Activated CD4-positive, alpha-beta T cell treated with anti-CD3 and anti-CD28 coated beads, Interleukin-2, amount 50 U/mL, for 1 hour (primary cell): Measurements from ENCODE around the gene SYNPO.

Experiments used
- DNase-seq: peaks from one replicate; pipeline ENCODE4 v3.0.0-alpha.2; 2020

SYNPO gene, protein sequence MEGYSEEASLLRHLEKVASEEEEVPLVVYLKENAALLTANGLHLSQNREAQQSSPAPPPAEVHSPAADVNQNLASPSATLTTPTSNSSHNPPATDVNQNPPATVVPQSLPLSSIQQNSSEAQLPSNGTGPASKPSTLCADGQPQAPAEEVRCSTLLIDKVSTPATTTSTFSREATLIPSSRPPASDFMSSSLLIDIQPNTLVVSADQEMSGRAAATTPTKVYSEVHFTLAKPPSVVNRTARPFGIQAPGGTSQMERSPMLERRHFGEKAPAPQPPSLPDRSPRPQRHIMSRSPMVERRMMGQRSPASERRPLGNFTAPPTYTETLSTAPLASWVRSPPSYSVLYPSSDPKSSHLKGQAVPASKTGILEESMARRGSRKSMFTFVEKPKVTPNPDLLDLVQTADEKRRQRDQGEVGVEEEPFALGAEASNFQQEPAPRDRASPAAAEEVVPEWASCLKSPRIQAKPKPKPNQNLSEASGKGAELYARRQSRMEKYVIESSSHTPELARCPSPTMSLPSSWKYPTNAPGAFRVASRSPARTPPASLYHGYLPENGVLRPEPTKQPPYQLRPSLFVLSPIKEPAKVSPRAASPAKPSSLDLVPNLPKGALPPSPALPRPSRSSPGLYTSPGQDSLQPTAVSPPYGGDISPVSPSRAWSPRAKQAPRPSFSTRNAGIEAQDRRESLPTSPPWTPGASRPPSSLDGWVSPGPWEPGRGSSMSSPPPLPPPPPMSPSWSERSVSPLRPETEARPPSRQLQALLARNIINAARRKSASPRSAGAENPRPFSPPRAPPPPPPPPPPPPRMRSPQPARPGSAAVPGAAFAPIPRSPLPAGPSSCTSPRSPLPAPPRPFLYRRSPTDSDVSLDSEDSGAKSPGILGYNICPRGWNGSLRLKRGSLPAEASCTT

DNA sequence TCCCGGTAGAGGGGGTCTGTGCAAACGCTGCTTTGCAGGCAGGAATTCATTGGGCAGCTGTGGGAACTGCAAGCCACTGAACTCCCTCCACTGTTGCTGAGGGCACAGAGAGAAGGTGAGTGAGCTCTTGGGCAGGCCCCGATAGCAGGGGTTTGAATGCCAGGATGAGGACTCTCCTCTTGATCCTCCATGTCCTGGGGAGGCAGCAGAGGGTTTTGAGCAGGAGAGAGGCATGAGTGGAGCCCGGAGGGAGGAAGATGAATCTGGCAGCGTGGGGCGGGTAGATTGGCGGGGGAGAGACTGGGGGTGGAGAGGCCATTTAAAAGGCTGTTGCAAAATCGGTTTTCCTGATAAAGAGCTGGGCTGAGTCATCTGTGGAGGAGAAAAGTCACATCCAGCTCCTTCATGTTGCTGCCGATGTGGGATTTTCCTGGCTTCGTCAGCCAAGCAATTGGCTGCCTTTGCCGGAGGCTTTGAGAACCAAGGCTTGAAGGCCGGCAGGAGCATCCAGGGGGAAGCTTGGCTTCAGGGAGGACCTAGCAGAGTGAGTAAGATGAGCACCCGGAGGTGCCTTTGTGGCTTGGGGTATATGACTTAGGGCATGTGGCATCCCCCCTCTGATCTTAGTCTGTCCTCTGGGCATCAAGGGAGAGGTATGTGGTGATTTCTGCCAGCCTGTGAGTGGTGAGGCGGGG, at the start of gene SYNPO:
SYNPO (plus strand) TSS at position 350 of the 695 bp plus-strand sequence. CDS start 7,616 bp downstream, outside the sequence.
- no peak for DNase-seq

DNA sequence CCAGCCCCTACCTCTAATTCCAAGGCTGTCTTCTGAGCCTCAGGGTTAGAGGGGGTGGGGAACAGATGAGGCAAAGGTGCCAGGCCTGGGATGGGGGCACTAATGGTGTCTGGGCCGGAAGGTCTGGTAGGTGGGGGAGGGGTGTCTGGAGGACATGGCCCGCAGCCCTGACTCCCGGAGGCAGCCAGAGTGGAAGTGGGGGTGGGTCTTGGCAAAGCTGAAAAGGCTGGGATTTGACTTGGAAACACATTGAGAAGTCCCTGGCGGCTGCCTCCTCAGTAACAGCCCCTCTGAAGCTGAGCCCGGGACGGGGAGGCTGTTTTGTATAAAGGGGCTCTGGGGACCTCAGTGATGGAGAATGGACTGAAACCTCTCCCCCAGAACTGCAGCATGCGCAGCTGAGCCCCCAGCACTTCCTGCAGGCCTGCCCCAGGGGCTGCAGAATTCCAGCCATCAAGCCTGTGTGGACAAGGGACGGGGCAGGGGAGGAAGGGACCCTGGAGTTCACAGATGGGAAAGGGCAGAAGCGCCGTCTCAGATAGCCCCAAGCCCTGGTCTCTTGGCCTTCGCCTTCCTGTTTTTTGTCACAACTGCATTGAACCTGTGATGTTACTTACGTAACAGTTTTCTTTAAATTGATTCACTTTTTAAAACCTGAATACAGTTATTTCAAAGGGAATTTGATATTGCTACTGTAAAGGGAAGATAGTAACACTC, 49.3 kb upstream of the SYNPO start:
- DNase-seq = no peak

DNA sequence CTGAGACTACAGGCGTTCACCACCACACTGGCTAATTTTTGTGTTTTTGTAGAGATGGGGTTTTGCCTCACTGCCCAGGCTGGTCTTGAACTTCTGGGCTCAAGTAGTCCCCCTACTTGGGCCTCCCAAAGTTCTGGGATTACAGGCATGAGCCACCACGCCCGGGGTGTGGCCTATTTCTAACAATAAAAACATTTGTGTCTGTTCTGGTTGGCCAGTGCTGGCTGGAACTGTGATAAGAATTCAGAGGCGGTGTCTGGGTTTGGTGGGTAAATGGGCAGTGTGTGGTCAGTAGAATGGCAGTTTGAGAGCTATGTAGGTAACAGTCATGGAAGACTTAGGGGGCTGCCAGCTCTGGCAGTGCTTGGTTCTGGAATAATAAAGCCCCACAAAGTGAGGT, 46.9 kb upstream of the SYNPO start:
- DNase-seq = no peak

DNA sequence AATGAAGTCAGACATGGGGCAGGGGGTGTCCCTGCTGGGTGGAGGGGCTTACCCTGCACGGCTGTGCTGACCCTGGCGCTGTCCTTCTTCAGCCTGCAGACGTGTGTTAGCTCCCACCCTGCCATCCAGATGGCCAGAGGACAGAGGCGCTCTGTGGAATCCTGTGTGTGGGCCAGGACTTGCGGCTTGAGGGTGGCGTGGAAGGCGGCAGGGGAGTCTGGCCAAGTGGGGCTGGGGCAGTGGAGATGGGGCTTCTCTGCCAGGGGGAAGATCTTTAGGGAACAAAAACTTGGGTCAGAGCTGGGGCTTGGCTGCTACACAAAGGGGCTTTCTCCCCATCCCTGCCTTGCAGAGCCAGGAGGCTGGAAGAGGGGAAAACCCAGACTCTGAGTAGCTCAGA, 46.5 kb upstream of the SYNPO start:
- no peak for DNase-seq

DNA sequence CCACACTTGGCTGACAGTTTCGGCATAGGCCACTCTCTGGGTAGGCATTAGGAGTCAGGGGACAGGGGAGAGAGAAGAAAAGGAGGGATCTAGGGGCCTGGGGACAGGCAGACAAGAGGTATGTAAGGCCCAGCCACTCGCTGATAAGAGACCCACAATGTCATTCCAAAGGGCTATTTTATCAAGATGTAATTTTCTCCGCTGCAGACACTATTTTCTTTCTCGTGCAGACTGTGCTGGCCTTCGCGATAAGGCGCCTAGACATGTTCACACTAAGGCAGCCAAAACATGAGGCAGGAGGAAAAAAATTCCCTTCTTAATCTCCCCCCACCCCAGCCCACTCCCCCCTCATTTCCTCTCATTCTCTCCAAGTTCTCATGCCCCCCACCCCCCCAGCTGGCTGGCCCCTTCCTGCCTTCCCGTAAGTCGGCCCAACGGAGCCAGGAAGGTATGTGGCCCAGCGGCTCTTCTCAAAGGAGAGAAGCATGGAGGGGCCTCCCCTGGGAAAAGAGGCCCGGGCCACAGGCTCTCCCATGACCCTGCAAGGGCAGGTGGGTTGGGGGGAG, 44.9 kb upstream of the SYNPO start:
- DNase-seq = no peak

DNA sequence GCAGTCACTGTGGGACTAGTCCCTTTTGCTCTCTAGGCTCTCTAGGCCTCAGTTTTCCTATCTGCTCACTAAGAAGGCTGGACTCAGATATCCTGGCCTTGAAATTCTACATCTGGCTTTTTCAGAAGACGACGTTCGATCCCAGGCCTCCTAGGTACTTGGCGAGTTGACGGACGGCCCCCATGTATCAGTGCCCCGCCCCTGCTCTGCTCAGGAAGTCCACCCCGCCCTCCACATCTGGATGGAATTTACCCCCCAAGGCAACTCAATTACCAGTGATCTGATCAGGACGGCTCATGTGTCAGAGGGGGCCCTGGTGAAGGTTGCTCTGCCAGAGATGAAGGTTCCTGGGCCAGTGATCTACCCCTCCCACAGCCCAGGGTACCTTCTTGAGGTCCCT, 44.1 kb upstream of the SYNPO start:
- DNase-seq = no peak

DNA sequence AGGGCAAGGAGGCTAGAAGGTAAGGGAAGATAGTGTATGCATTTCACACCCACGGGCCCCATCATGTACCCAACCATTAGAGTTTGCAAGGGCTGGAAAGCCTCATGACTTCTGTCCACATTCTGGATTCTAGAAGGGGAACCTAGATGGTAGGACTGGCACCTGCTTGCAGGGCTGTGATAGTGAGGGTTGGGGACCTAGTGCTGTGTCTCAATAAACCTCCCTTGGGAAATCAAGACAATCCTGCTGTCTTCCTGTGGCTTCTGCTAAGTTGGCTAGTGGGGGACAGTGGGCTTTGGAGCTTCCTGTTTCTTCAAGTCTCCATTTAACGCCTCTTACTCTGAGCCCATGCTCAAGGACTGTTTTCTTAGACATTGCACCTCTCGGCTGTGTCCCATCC, 43.6 kb upstream of the SYNPO start:
- DNase-seq = no peak

DNA sequence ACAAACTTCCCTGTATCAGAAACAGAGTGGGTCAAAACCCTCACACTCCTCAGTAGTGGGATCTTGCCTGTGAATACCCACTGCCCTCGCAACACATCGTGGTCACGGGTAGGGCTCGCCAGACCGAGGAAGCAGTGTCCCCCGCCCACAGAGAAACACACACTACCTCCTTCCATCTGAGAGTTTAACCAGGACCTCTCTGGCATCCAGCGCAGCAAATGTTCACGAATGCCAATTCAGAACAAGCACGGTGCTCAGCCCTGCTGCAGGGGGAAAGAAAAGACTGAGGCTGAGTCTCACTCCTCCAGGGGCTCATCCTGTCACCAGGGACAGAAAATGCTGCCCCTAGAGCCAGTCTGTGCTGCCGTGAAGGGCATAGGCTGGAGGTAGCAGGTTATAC, 42.5 kb upstream of the SYNPO start:
- no peak for DNase-seq

DNA sequence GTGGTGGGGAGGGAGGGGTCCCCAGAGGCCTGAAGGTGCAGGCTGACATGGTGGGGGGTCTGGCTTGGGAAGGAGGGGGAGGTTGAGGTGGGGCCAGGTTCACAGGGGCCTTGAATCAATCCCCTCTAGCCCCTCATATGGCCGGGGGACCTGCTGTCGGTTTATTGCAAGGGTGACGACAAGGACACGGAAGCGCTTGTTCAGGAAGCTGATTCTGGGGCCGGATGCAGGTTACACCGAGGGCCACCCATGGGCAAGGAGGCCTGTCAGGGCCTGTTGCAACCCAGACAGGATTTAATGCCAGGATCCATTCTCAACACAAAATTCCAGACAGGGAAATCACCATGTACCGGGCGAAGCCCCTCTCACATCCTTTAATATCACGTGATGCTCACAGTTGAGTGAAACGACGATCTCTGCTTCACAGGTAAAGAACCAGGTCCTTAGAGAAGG, 41.6 kb upstream of the SYNPO start:
- DNase-seq = no peak

DNA sequence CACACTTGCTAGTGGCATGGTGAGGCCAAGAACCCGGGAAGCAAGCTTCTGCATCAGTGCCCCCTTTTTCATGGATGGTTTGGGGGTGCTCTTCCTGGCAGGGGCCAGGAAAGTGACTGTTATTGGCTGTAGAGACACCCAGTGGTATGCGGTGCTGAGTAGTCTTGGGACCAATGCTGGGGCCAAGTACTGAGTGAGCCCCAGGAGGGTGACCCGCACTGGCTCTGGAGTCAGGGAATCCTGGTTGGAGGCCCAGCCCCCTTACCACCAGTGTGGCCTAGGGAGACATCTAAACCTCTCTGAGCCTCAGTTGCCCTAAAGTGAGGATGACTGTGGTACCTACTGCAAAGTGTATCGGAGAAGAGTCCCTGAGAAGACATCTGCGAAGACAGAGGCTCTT, 41.2 kb upstream of the SYNPO start:
- DNase-seq = no peak

DNA sequence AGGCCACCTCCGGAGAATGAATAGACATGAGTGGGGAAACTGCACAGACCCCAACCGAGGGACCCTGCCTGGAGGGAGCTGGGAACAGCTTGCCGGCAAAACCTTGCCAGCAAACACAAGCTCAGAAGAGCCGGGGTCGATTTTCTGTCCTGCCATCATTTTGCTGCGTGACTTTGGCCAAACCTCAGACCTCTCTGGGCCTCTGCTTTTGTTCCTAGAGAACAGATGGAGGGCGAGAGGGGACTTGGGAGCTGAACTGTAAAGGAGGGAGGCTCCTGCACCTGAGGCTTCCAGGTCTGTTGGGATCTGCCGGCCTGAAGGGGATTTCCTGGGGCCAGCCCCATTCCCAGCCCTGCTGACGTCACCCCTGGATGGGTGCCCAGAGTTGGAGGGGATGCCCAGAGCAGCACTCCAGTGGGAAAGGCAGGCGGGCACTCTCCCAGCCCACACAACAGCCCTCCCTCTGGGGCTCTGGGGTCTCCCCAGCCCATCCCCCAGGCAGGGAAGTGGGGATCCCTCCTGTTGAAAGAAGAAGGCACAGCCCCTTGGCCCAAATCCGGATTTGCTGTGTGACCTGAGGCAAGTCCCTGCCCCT, 40.4 kb upstream of the SYNPO start:
- no peak for DNase-seq

DNA sequence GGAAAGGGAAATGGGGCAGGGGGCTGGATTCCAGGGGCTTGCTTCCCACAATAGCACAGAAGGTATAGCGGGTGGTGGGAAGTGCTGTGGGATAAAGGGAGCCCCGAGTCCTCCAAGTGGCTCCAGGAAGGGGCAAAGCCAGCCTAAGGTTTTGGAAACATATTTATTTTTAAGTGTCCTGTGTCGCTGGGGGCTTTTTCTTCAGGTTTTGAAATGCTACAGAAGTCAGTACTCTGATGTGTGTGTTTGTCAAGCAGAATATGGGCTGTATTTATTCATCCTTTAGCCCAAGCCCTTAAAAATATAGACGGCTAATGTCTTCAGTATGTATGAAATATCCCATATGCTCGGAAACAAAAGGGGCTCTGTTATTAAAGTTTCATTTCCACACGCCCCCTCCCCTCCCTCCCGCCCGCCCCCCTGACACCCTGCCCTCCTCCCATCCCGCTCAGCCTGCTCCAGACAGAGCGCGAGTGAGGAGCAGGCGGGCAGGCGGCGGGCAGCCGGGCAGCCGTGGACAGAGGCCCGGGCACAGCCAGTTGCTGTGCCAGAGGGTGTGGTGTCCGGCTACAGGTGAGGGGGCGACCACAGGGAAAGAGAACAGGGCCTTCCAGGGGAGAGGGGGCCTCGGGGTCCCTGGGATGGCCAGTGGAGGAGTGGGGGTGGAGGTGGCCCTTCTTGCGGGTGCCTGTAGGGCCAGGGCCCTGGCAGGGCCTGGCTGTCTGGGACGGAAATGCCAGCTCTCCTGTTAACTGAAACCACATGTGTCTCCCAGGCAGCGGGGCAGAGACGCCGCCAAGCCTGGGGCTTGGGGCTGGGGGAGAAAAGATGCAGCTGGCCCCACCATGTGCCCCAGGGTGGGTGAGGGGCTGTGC, 39.6 kb upstream of the SYNPO start:
- no peak for DNase-seq

DNA sequence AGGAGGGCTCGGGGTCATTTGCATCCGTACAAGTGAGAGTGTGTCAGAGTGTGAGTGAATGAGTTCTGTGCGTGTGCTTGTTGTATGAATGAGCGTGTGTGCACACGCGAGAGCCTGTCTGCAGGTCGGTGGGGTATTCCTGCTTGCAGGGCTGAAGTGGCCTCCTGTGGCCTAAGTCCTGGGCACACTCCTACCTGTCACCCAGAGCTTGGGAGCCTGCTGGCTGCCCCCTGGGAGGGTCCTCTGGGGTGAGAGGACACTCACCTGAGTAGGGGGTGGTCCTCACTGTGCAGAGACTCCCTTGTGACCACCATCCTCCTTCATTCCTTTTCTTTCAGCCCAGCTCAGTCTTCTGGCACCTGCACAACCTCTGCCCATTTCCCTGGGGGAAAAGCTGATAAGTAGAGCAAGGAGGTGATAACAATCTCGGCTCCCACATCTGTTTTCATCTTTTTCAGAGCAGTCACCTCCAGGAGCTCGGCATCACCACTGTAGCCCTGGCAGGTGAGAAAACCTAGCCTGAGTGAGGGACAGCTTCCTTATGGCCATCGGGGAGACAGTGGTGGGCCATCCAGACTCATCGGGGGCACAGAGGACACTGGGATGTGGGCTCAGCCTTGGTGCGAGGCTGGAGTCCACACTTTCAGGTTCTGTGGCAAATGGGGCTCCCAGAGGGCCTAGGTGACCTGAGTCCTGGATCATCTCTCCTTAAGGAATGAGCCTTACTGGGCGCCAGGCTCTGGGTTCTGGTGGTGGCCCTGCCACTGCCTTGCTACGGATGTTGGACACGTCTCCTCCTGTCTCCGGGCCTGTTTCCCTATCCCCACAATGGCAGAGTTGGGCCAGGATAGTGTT, 38.7 kb upstream of the SYNPO start:
- DNase-seq = no peak

DNA sequence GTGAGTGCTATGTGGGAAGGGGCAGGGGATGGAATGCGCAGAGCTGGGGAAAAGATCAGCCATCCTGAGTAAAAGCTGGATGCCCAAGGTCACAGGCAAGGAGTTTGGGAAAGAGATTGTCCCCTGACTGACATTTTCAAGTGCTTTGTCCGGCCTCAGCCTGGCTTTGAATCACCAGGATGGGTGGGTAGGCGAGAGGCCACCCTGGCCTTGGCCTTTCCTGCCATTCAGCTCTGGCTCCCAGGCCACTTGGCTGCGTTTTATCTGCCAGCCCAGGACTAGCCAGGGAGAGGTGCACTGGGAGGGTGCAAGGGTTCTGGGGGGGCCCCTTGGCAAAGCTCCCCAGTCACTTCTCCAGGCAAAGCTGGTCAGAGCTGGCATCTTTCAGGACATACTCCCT, 37.4 kb upstream of the SYNPO start:
- DNase-seq = no peak

DNA sequence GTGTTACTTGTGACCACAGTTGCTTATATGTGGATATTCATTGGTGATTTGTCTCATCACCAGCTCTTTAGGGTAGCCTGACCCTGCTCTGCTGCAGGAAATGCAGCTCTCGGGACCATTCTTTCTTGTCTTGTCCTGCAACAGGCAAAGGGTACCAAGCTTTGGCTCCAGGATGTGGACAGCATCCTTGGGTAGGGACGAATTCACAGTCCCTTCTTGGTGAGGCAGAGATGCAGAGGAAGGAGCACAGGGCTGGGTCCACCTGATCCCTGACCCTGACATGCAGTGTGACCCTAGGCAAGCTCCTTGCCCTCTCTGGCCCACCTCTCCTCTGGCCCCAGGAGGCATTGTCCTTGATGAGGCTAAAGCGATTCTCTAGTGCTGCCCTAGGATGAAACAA, 37.0 kb upstream of the SYNPO start:
- no peak for DNase-seq

DNA sequence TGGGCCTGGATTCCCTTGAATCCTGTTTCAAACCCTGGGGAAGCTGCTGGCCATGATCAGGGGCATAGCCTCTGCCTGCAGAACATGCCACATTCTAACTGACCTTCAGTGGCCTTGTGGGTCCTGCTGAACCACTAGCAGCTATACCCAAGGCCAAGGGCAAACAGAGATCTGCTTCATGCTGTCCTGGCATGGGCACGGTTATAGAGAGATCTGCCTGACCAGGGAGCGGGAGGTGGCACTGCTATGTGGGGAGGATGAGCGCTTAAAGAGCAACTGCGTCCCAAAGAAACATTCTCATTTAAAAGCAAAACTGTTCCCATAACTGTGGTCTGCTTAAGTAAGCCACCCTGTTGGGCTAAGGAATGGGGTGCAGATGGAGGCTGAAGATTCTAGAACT, 36.5 kb upstream of the SYNPO start:
- no peak for DNase-seq

DNA sequence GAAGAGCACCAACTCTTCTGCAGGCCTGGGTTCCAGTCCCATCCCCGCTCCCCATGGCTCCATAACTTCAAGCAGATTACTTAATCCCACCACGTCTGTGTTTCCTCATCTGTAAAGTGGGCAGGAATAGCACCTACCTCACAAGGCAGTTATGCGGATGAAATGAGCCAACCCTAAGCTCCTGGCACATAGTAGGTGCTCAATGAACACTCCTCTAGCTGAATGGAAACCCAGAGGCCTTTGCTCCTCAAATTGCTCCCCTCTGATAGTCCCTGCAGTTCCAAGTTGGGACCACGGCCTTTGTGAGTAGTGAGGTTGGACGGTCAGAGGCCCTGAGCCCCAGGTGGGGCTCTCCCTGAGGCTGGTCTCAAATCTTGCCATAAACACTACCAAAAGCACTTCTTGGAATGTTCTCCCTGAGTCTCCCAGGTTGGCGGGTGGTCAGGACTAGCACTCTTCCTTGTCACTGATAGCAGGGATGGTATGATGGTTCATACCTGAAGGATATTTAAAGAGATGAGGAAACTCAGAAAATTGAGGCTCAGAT, 35.5 kb upstream of the SYNPO start:
- no peak for DNase-seq

DNA sequence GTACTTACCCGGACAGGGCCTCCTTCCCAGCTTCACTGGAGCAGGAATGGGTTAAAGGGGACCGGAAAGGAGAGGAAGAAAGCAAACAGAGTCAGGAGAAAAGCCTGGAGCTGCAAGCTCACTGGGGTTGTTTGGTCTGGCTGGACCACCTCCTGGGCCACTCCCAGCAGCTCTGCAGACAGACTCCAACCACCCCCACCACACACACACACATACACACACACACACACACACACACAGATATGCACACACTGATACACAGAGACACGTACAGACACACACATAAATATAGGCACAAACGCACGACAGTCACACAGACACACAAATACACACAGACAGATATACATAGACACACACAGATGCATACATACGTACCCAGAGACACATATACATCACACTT, 34.9 kb upstream of the SYNPO start:
- DNase-seq = no peak

DNA sequence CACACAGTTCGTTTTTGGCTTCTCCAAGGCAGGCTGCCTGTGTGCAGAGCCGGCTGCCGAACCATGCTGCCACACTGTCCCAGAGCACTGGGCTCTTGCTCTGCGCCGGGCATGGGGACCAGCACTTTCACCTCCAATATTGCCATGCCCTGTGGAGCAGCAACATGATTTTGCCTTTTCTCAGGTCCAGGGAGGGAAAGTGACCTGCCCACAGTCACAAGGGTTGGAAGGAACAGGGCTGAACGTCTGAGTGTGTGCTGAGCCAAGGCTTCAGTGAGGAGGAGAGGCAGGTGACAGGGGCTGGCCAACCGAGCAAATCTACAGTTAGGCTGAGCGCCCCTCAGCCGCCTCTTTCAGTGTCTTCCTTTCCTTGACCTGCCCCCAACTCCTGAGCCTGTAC, 34.0 kb upstream of the SYNPO start:
- no peak for DNase-seq

DNA sequence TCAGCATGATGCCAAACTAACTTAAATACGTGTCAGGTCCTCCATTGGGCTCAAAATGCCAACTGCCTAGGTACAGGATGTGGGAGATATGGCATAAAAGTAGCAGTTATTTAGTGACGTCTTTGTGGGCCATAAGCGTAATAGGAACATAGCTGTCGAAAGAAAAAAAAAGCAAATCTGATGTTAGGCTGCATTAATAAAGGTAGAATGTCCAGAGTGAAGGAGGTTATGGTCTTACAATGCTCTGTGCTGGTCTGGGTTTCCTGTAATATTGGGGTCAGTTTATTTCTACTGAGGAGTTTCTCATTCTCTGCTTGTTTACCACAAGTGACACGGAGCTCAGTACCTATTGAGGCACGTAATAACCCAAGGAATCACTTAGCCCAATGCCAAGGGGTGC, 33.4 kb upstream of the SYNPO start:
- DNase-seq = no peak
